ENCODE measurements around the gene RNU2-63P. TPM values are rescaled to one million over a fixed set of nuclear protein-coding genes. Genes with fewer than 3 reads are reported as not detected.
A peak's percentile ranks its signal among the peaks of the same experiment; 100 is the strongest.
"Not testable (repeated sequence)": the region's sequence is repeated elsewhere in the genome, so short reads cannot be mapped to it uniquely, and the experiment has no call there.

The RNU2-63P gene
- total RNA-seq, 1 donor from 2014 or later, result not detected

DNA sequence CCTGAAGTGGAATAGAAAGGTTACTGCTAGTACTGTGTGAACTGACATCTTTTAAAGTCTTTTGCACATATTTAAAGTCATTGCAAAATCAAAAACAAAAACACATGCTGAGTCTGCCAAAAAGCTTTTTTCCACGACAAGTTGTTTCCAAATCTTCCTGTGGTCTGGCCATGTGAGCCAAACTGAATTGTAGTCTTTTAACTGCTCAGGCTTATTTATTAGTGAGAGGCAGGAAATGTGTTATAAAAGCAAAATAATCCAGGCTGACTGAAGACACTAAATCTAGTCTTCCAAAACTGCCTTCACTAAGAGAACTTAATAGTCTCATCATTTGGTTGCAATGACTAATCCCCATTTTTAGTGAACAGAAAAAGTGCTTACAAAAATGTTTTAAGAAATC lies 36.9 kb upstream of the RNU2-63P start:
- H3K4me3 ChIP-seq, result peak overlapping the region; percentile 80
- no peaks in the 10 kb centered on the region for H3K9me3 ChIP-seq
- TF ChIP-seq, protein P1, sequence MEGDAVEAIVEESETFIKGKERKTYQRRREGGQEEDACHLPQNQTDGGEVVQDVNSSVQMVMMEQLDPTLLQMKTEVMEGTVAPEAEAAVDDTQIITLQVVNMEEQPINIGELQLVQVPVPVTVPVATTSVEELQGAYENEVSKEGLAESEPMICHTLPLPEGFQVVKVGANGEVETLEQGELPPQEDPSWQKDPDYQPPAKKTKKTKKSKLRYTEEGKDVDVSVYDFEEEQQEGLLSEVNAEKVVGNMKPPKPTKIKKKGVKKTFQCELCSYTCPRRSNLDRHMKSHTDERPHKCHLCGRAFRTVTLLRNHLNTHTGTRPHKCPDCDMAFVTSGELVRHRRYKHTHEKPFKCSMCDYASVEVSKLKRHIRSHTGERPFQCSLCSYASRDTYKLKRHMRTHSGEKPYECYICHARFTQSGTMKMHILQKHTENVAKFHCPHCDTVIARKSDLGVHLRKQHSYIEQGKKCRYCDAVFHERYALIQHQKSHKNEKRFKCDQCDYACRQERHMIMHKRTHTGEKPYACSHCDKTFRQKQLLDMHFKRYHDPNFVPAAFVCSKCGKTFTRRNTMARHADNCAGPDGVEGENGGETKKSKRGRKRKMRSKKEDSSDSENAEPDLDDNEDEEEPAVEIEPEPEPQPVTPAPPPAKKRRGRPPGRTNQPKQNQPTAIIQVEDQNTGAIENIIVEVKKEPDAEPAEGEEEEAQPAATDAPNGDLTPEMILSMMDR (IDR thresholded peaks at IDR 0.05), result no peak
- ATAC-seq (no peak), DNase-seq (no peak)
- peak overlapping the region; percentile 9 for H3K27ac ChIP-seq
- intact Hi-C loops (cut with DNase I), result no loop called here
- H3K27me3 ChIP-seq (ENCODE audit: low read depth), result no peaks in the 10 kb centered on the region
- peaks cover 27% of the 10 kb centered on the region for H3K4me1 ChIP-seq
- no peaks in the 10 kb centered on the region for H3K36me3 ChIP-seq

DNA sequence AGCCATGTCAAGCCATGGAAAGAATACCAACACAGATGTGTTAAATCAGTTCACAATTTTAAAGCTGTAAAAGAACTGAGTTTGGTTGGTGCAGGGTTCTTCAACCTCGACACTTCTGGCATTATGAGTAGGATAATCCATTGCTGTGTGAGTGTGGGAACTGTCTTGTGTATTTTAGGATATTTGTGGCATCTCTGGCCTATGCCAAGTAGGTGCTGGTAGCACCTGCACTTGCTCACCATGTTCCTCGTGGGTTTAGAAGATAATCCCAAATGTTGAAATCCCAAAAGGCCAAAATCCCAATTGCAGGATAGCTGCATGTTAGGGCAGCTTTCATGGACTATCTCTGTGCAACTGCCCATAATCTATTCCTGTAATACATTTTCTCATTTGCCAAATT lies 35.4 kb upstream of the RNU2-63P start:
- Histone ChIP-seq H3K4me1 (peaks cover 27% of the 10 kb centered on the region), H3K27me3 (ENCODE audit: low read depth) (no peaks in the 10 kb centered on the region), H3K9me3 (no peaks in the 10 kb centered on the region), H3K4me3 (no peak overlapping the region), H3K27ac (no peak overlapping the region), H3K36me3 (no peaks in the 10 kb centered on the region)
- TF ChIP-seq, protein P1 (IDR thresholded peaks at IDR 0.05), result no peak
- no peak for ATAC-seq
- no peak for DNase-seq
- intact Hi-C loops (cut with DNase I), result no loop called here

GRCh38 chr2:88049622-88050021 lies 33.3 kb upstream of the RNU2-63P start:
- TF ChIP-seq, protein P1 (IDR thresholded peaks at IDR 0.05), result no peak
- DNase-seq (no peak), ATAC-seq (no peak)
- Histone ChIP-seq H3K36me3 (no peaks in the 10 kb centered on the region), H3K27me3 (ENCODE audit: low read depth) (no peaks in the 10 kb centered on the region), H3K4me1 (peaks cover 20% of the 10 kb centered on the region), H3K27ac (no peak overlapping the region), H3K4me3 (no peak overlapping the region), H3K9me3 (no peaks in the 10 kb centered on the region)
- intact Hi-C loops (cut with DNase I), result no loop called here

GRCh38 chr2:88048541-88048940 lies 32.2 kb upstream of the RNU2-63P start:
- no peaks in the 10 kb centered on the region for H3K27me3 ChIP-seq (ENCODE audit: low read depth)
- no peak for DNase-seq
- no peak overlapping the region for H3K27ac ChIP-seq
- TF ChIP-seq, protein P1 (IDR thresholded peaks at IDR 0.05), result no peak
- no peaks in the 10 kb centered on the region for H3K36me3 ChIP-seq
- no peak for ATAC-seq
- intact Hi-C loops (cut with DNase I), result no loop called here
- H3K4me1 ChIP-seq, result peaks cover 9% of the 10 kb centered on the region
- no peaks in the 10 kb centered on the region for H3K9me3 ChIP-seq
- H3K4me3 ChIP-seq, result no peak overlapping the region

DNA sequence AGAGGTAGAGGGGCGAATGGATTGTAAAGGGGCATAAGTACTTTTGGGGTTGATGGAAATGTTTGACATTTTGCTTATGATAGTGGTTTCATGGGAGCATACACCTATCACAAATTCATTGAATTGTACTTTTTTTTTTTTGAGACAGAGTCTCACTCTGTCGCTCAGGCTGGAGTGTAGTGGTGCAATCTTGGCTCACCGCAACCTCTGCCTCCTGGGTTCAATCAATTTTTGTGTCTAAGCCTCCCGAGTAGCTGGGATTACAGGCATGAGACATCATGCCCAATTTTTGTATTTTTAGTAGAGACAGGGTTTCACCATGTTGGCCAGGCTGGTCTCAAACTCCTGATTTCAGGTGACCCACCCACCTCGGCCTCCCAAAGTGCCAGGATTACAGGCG lies 29.2 kb upstream of the RNU2-63P start:
- H3K4me3 ChIP-seq; H3K27me3 ChIP-seq (ENCODE audit: low read depth); DNase-seq; intact Hi-C loops (cut with DNase I); ATAC-seq; H3K36me3 ChIP-seq; H3K4me1 ChIP-seq; H3K9me3 ChIP-seq; H3K27ac ChIP-seq: not testable (repeated sequence)

GRCh38 chr2:88042476-88042875 lies 26.1 kb upstream of the RNU2-63P start:
- DNase-seq, result no peak
- H3K36me3 ChIP-seq, result no peaks in the 10 kb centered on the region

More at GRCh38 chr2:88042476-88042875, 26.1 kb upstream of the RNU2-63P start:
- ATAC-seq, result no peak
- Histone ChIP-seq H3K4me1 (peaks cover 4% of the 10 kb centered on the region), H3K4me3 (no peak overlapping the region), H3K27ac (no peak overlapping the region), H3K27me3 (ENCODE audit: low read depth) (no peaks in the 10 kb centered on the region), H3K9me3 (no peaks in the 10 kb centered on the region)
- TF ChIP-seq, protein P1 (IDR thresholded peaks at IDR 0.05), result no peak
- intact Hi-C loops (cut with DNase I), result no loop called here

Measured in lower lobe of right lung (tissue), 2 donors.